HG03378 (cell line): ENCODE measurements around the gene POLN.
"Not testable (repeated sequence)": the region's sequence is repeated elsewhere in the genome, so short reads cannot be mapped to it uniquely, and the experiment has no call there.

Experiments
- ATAC-seq: cut with Tn5 transposase; IDR thresholded peaks from one replicate; pipeline ENCODE4 v1.9.1; 2021; ENCODE audit warnings: mild to moderate bottlenecking, moderate library complexity; ENCODE audit not compliant: unreplicated experiment

Gene POLN

GRCh38 chr4:2222838-2223237 is 19.1 kb downstream of the POLN start:
- ATAC-seq = no peak

DNA sequence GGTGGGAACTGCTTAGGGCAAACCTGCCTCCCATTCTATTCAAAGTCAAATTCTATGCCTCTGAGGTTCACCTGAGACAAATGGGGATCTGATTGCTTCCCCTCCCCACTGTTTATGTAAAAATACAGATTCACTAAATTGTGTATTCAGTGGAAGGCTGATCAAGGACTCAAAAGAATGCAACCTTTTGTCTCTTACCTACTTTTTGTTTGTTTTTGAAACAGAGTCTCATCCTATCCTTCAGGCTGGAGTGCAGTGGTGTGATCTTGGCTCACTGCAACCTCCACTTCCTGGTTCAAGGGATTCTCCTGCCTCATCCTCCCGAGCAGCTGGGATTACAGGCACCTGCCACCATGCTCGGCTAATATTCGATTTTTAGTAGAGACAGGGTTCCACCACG is 20.5 kb downstream of the POLN start:
- not testable (repeated sequence) for ATAC-seq

- no peak for ATAC-seq
Observed at GRCh38 chr4:2220016-2220630, 21.8 kb downstream of the POLN start.

GRCh38 chr4:2219233-2219760 is 22.6 kb downstream of the POLN start:
- ATAC-seq = no peak

- no peak for ATAC-seq
Observed at GRCh38 chr4:2218436-2218835, 23.5 kb downstream of the POLN start.

- ATAC-seq = no peak
Observed at GRCh38 chr4:2217726-2218125, 24.2 kb downstream of the POLN start.

GRCh38 chr4:2212831-2213230 is 29.1 kb downstream of the POLN start:
- ATAC-seq = no peak

GRCh38 chr4:2202789-2203188 is 39.1 kb downstream of the POLN start:
- not testable (repeated sequence) for ATAC-seq

DNA sequence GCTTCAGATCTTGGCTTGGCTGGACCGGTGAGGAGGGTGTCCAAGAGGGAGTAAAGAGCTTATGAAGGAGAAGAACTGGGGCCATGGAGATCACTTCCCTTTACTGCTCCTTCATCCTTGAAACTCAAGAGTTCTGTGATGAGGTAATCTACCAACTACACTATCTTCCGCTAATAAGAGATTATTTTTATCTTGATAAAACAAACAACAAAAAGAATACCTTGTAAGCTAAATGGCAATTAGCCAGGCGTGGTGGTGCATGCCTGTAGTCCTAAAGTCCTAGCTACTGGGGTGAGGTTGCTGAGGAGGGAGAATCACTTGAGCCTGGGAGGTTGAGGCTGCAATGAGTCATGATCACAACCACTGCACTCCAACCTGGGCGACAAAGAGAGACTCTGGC is 47.4 kb downstream of the POLN start:
- ATAC-seq = no peak

- no peak for ATAC-seq
Observed at GRCh38 chr4:2193326-2193725, 48.6 kb downstream of the POLN start.

DNA sequence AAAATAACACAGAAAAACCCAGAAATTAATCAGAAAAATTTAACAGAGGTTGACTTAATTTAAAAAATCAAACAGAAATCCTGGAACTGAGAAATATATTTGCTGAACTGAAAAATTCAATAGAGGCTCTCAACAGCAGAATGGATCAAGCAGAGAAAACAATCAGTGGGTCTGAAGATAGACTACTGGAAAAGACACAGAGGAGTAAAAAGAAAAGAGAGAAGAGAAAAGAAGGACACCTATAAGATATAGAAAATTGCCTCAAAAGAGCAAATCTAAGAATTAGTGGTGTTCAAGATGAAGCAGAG is 55.1 kb downstream of the POLN start:
- ATAC-seq = no peak

GRCh38 chr4:2186133-2186864 is 55.6 kb downstream of the POLN start:
- no peak for ATAC-seq

DNA sequence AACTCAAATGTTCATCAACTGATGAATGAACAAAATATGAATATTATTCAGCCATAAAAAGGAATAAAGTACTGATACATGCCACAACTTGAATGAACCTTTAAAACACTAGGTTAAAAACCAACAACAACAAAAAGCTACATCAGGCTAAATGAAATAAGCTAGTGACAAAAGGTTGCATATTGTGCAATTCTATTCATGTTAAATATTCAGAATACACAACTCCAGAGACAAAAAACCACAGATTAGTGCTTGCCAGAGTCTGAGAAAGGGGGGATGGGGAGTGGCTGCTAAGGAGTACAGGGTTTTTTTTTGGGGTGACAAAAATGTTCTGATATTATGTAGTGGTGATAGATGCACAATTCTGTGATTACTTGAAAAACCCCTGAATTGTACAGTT is 58.5 kb downstream of the POLN start:
- no peak for ATAC-seq

GRCh38 chr4:2182994-2183393 is 58.9 kb downstream of the POLN start:
- no peak for ATAC-seq

GRCh38 chr4:2180410-2180809 is 61.5 kb downstream of the POLN start:
- ATAC-seq = no peak

- no peak for ATAC-seq
Observed at GRCh38 chr4:2179717-2180116, 62.2 kb downstream of the POLN start.

- ATAC-seq = no peak
Observed at GRCh38 chr4:2178986-2179385, 62.9 kb downstream of the POLN start.

DNA sequence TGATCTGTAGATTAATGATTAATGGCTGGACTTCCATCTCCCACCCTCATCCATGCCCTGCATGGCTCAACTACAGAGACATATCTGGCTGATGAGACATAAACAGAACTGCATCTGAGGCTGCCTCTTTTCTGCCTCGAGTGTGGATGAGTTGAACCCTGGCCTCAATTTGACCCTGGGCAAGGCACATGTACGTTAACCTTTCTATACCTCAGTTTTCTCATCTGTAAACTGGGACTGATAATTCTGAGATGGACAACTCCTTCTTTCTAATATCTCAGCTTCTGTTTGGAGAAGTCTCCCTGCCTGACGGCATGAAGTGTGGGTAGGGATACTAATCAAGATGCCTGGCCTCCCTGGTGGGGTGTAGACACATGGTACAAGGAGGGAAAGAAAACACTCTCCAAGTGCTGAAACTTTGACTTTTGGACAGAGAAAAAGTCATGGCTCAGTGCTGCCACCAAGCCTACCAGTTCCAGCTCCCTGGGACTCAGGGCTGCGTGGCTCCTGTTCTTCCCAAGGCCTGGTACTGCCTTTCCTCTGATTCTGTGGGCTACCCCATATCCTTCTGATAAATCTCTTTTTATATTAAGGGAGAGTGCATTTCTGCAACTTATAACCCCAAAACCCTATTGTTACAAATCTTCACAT is 64.4 kb downstream of the POLN start:
- no peak for ATAC-seq

- ATAC-seq = no peak
Observed at GRCh38 chr4:2175990-2176698, 65.8 kb downstream of the POLN start.

- no peak for ATAC-seq
Observed at GRCh38 chr4:2174061-2174460, 67.9 kb downstream of the POLN start.

DNA sequence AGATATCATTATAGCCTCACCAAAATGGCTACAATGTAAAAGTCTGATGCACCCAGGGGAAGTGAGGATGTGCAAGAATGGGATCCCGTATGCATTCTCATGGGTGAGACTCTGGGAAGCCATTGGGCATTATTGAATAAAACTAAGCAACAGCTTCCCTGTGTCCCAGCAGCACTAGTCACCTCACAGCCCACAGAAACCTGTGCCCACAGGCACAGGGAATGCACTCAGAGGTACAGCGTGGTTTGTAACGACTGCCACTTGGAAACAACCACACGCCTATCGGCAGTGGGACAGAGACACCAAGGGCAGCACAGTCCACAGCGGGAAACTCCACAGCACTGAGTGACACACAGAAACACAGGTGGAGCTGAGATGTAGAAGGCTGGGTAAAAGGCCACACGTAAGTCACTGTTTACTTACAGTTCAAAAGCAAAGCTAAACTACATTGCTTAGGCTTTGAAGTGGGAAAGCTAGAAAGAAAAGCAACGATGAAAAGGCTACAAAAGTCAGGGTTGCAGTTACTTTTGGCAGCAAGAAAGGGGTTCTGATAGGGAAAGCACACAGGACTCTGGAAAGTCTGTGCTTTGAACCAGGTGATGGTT is 69.2 kb downstream of the POLN start:
- no peak for ATAC-seq
